Activated CD8-positive, alpha-beta memory T cell treated with anti-CD3 and anti-CD28 coated beads, Interleukin-2, amount 50 U/mL, for 48 hours (primary cell): ENCODE results near the gene UTS2R.
A peak's percentile ranks its signal among the peaks of the same experiment; 100 is the strongest.
"Not testable (repeated sequence)": the region's sequence is repeated elsewhere in the genome, so short reads cannot be mapped to it uniquely, and the experiment has no call there.

Experiments used
- DNase-seq: peaks from one replicate; pipeline ENCODE4 v3.0.0-alpha.2; 2020

The UTS2R gene

GRCh38 chr17:82334622-82335394, 36.8 kb upstream of the UTS2R start:
- DNase-seq, result no peak

GRCh38 chr17:82338858-82339633, 32.5 kb upstream of the UTS2R start:
- no peak for DNase-seq

- no peak for DNase-seq
Observed at GRCh38 chr17:82339634-82340580, 31.7 kb upstream of the UTS2R start.

- no peak for DNase-seq
Observed at GRCh38 chr17:82342361-82343079, 29.0 kb upstream of the UTS2R start.

- DNase-seq, result no peak
Observed at GRCh38 chr17:82343560-82343959, 28.0 kb upstream of the UTS2R start.

GRCh38 chr17:82344175-82344907, 27.2 kb upstream of the UTS2R start:
- no peak for DNase-seq

GRCh38 chr17:82345151-82345976, 26.2 kb upstream of the UTS2R start:
- DNase-seq, result no peak

- no peak for DNase-seq
Observed at GRCh38 chr17:82346342-82347300, 24.9 kb upstream of the UTS2R start.

GRCh38 chr17:82347994-82348393, 23.6 kb upstream of the UTS2R start:
- DNase-seq, result not testable (repeated sequence)

- no peak for DNase-seq
Observed at GRCh38 chr17:82348434-82348833, 23.1 kb upstream of the UTS2R start.

GRCh38 chr17:82348866-82349265, 22.7 kb upstream of the UTS2R start:
- DNase-seq, result no peak

- no peak for DNase-seq
Observed at GRCh38 chr17:82349287-82349701, 22.3 kb upstream of the UTS2R start.

- DNase-seq, result no peak
Observed at GRCh38 chr17:82350182-82351030, 21.2 kb upstream of the UTS2R start.

GRCh38 chr17:82351254-82351712, 20.3 kb upstream of the UTS2R start:
- DNase-seq, result no peak

- peak; percentile 92 for DNase-seq
Observed at GRCh38 chr17:82351713-82352488, 19.7 kb upstream of the UTS2R start.

- no peak for DNase-seq
Observed at GRCh38 chr17:82353484-82353883, 18.1 kb upstream of the UTS2R start.

GRCh38 chr17:82354804-82355308, 16.7 kb upstream of the UTS2R start:
- DNase-seq, result no peak
